ENCODE results near the gene VIPR1.

VIPR1 gene

DNA sequence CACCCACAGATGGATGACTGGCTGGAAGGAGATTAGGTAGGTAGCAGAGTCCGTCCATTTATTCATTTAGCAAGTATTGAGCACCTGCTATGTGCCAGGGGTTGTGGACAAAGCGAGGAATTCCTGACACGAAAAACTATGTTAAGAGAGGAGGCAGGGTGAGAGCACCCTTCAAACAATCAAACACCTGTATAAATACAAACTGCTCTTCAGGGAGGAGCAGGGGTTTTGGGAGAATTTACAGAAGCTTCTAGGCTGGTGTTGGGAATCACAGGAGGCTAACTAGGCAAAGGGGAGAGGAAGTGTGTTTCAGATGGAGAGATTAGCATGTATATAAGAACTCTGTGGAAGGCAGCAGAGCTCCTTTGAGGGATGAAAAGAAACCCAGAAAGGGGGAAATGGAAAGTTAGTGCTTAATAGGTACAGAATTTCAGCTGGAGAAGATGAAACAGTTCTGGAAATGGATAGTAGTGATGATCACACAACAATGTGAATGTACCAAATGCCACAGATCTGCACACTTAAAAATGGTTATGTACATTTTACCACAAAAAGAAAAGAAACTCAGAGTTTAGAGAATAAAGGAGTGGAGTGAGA is 80.1 kb downstream of the VIPR1 start:
- CTCF ChIA-PET: no interaction called here
- TF ChIP-seq TARDBP (IDR thresholded peaks at IDR 0.05) (no peak), L3MBTL2 (conservative IDR thresholded peaks at IDR 0.05) (no peak), FOXA1 (IDR thresholded peaks at IDR 0.05) (no peak), LEF1 (IDR thresholded peaks at IDR 0.05; ENCODE audit: borderline replicate concordance) (no peak), BHLHE40 (IDR thresholded peaks at IDR 0.05; ENCODE audit: borderline replicate concordance) (no peak)
- POLR2A ChIA-PET: interaction anchor here (0.6 to 2.8 kb wide), 7 partner anchors 9 to 293 kb away, joined by 3 to 23 read pairs (median 5); partner anchors contain the start of genes NKTR and SS18L2
- DNase-seq (ENCODE audit: extremely low spot score): no peak
